Hepatocyte (in vitro differentiated cells): Measurements from ENCODE around the gene F12.

Experiments used
- EZH2 ChIP-seq: fragments of 200-600 bp; sonication (generic); IDR thresholded peaks from 2 replicates; pipeline ENCODE4 v1.6.1; 2016; ENCODE audit warnings: antibody characterized with exemption, mild to moderate bottlenecking, borderline replicate concordance
- EZH2phosphoT487 ChIP-seq: fragments of 200-600 bp; sonication (generic); IDR thresholded peaks from one replicate; pipeline ENCODE4 v1.6.1; 2018; ENCODE audit warnings: antibody characterized with exemption, mild to moderate bottlenecking, low read depth, moderate library complexity; ENCODE audit not compliant: unreplicated experiment, severe bottlenecking
- TF ChIP-seq, protein P1 (sequence below): fragments of 200-600 bp; sonication (generic); IDR thresholded peaks from 2 replicates; pipeline ENCODE4 v1.5.1; 2016; ENCODE audit warnings: antibody characterized with exemption, mild to moderate bottlenecking; ENCODE audit not compliant: poor library complexity

- TF ChIP-seq, protein P1, sequence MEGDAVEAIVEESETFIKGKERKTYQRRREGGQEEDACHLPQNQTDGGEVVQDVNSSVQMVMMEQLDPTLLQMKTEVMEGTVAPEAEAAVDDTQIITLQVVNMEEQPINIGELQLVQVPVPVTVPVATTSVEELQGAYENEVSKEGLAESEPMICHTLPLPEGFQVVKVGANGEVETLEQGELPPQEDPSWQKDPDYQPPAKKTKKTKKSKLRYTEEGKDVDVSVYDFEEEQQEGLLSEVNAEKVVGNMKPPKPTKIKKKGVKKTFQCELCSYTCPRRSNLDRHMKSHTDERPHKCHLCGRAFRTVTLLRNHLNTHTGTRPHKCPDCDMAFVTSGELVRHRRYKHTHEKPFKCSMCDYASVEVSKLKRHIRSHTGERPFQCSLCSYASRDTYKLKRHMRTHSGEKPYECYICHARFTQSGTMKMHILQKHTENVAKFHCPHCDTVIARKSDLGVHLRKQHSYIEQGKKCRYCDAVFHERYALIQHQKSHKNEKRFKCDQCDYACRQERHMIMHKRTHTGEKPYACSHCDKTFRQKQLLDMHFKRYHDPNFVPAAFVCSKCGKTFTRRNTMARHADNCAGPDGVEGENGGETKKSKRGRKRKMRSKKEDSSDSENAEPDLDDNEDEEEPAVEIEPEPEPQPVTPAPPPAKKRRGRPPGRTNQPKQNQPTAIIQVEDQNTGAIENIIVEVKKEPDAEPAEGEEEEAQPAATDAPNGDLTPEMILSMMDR = no peak
- no peak for TF ChIP-seq EZH2phosphoT487
- TF ChIP-seq EZH2 = no peak
Measured at GRCh38 chr5:177434437-177434836, 25.1 kb upstream of the F12 start.
